Mesenchymal stem cell (in vitro differentiated cells and primary cell): Measurements from ENCODE around the gene BCR.

Experiments used
- DNase-seq: peaks from one replicate; pipeline ENCODE4 v3.0.0-alpha.2; 2013
- H2AFZ ChIP-seq: one replicate; pipeline ENCODE4 v1.6.1; 2013; ENCODE audit warnings: low read depth, mild to moderate bottlenecking, control low read depth, inconsistent platforms, low read length, moderate library complexity
- H2AK5ac ChIP-seq: 2 replicates; pipeline ENCODE4 v1.6.1; 2013; ENCODE audit warnings: low read length, moderate library complexity, mild to moderate bottlenecking, inconsistent platforms; ENCODE audit not compliant: severe bottlenecking
- H2BK120ac ChIP-seq: one replicate; pipeline ENCODE4 v1.6.1; 2013; ENCODE audit warnings: low read depth, mild to moderate bottlenecking, inconsistent platforms, low read length, moderate library complexity
- H2BK12ac ChIP-seq, 2 experiments: one replicate each; pipeline ENCODE4 v1.6.1; 2013; ENCODE audit warnings: inconsistent platforms in 2 of 2, low read length in 2 of 2, mild to moderate bottlenecking in 2 of 2, moderate library complexity in 2 of 2, control low read depth in 1 of 2
- H2BK15ac ChIP-seq: one replicate; pipeline ENCODE4 v1.6.1; 2013; ENCODE audit warnings: mild to moderate bottlenecking, low read depth, inconsistent platforms; ENCODE audit not compliant: poor library complexity, severe bottlenecking
- H2BK5ac ChIP-seq: 2 replicates; pipeline ENCODE4 v1.6.1; 2013; ENCODE audit warnings: low read depth, mild to moderate bottlenecking, low read length, control low read depth, inconsistent platforms; ENCODE audit not compliant: poor library complexity, severe bottlenecking
- H3K14ac ChIP-seq, 2 experiments: one replicate each; pipeline ENCODE4 v1.6.1; 2013; ENCODE audit warnings: inconsistent platforms in 2 of 2, low read length in 2 of 2, control low read depth in 1 of 2, mild to moderate bottlenecking in 1 of 2, moderate library complexity in 1 of 2
- H3K18ac ChIP-seq, 2 experiments: one replicate each; pipeline ENCODE4 v1.6.1; 2013; ENCODE audit warnings: inconsistent platforms in 2 of 2, low read length in 2 of 2, control low read depth in 1 of 2, low read depth in 1 of 2, mild to moderate bottlenecking in 1 of 2
- H3K23ac ChIP-seq, 2 experiments: one replicate each; pipeline ENCODE4 v1.6.1; 2013; ENCODE audit warnings: inconsistent platforms in 2 of 2, low read length in 2 of 2, mild to moderate bottlenecking in 2 of 2, moderate library complexity in 2 of 2, control low read depth in 1 of 2
- H3K27ac ChIP-seq: 2 replicates; pipeline ENCODE4 v1.5.1; 2013; ENCODE audit warnings: mild to moderate bottlenecking, moderate library complexity, low read length, control low read depth, inconsistent platforms; ENCODE audit not compliant: poor library complexity, severe bottlenecking
- H3K27me3 ChIP-seq, 2 experiments: 2 replicates each; pipeline versions ENCODE4 v1.6.1 to v1.7.0; 2013; ENCODE audit warnings: low read length in 2 of 2, mild to moderate bottlenecking in 2 of 2, moderate library complexity in 2 of 2, control low read depth in 1 of 2, inconsistent platforms in 1 of 2; ENCODE audit not compliant: control insufficient read depth in 1 of 2, insufficient read depth in 1 of 2
- H3K36me3 ChIP-seq, 2 experiments: 2 replicates each; pipeline versions ENCODE4 v1.6.1 to v1.7.0; 2013; ENCODE audit warnings: low read length in 2 of 2, control low read depth in 1 of 2, inconsistent platforms in 1 of 2, low read depth in 1 of 2, mild to moderate bottlenecking in 1 of 2; ENCODE audit not compliant: insufficient read depth in 2 of 2, control insufficient read depth in 1 of 2
- H3K4ac ChIP-seq, 2 experiments: one replicate each; pipeline ENCODE4 v1.6.1; 2013; ENCODE audit warnings: inconsistent platforms in 2 of 2, low read length in 2 of 2, mild to moderate bottlenecking in 2 of 2, moderate library complexity in 2 of 2, control low read depth in 1 of 2, low read depth in 1 of 2
- H3K4me1 ChIP-seq: 2 replicates; pipeline ENCODE4 v1.6.1; 2013; ENCODE audit warnings: low read depth, low read length, control low read depth; ENCODE audit not compliant: control insufficient read depth, insufficient read depth
- H3K4me2 ChIP-seq: 2 replicates; pipeline ENCODE4 v1.6.1; 2013; ENCODE audit warnings: low read length, mild to moderate bottlenecking, inconsistent platforms; ENCODE audit not compliant: poor library complexity, severe bottlenecking
- H3K4me3 ChIP-seq, 2 experiments: 2 replicates each; pipeline versions ENCODE4 v1.5.1 to v1.7.0; 2013; ENCODE audit warnings: low read length in 2 of 2, mild to moderate bottlenecking in 2 of 2, control low read depth in 1 of 2, low read depth in 1 of 2; ENCODE audit not compliant: insufficient read depth in 1 of 2
- H3K79me1 ChIP-seq: replicated peaks from 2 replicates; pipeline ENCODE4 v1.6.1; 2013; ENCODE audit warnings: mild to moderate bottlenecking, control low read depth, low read length, inconsistent platforms; ENCODE audit not compliant: poor library complexity, severe bottlenecking
- H3K9ac ChIP-seq: 2 replicates; pipeline ENCODE4 v1.7.0; 2013; ENCODE audit warnings: mild to moderate bottlenecking, low read length, moderate library complexity
- H3K9me3 ChIP-seq: 2 replicates; pipeline ENCODE4 v1.7.0; 2013; ENCODE audit warnings: mild to moderate bottlenecking, low read length; ENCODE audit not compliant: control insufficient read depth
- H4K8ac ChIP-seq: one replicate; pipeline ENCODE4 v1.6.1; 2013; ENCODE audit warnings: inconsistent platforms, mild to moderate bottlenecking, low read length, moderate library complexity
- H4K91ac ChIP-seq: one replicate; pipeline ENCODE4 v1.6.1; 2013; ENCODE audit warnings: mild to moderate bottlenecking, low read length, inconsistent platforms
- WGBS: methylation state at CpG from one replicate; pipeline ENCODE4 v1.1.7; 2013; ENCODE audit warnings: mixed read lengths; 5-methylcytosine and 5-hydroxymethylcytosine counted together

Gene BCR

DNA sequence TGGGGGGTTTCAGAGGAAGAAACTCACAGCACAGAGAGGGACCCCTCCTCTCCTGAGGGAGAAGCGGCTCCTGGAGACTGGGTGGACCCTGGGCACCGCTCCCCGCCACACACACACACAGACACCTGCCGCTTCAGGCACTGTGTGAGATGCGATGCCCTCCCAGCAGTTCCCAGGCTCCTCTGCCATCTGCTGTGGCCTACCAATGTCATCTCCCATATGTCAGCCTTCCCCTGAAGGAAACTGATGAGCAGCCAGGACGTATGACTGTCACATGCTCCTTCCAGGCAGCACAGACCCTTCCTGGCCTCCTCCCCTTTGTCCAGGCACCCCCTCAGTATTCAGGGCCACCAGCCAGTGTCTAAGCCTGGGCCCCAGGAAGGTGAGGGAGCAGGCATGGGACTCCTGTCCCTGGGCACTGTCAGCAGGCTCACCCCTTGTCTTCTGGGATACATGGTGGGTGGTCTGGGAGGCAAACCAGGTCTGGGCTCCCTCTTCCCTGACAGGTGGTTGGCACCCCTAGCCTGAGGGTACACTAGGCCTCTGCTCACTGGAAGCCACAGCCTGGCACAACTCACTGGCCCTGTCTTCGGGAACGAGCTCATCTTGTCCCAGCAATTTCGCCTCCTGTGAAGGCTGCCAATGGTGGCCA is 11.8 kb upstream of the BCR start:
- Histone ChIP-seq H3K4me1 (no peaks in the 10 kb centered on the region), H3K36me3 (no peaks in the 10 kb centered on the region), H3K79me1 (no peaks in the 10 kb centered on the region), H3K4ac (no peak overlapping the region), H3K14ac (no peak overlapping the region), H2AFZ (no peak overlapping the region), H3K4me3 (no peak overlapping the region), H3K27ac (no peak overlapping the region), H2BK5ac (no peak overlapping the region), H3K4me2 (no peak overlapping the region), H2BK15ac (no peak overlapping the region), H2BK12ac (no peak overlapping the region), H3K18ac (no peak overlapping the region), H4K8ac (no peak overlapping the region), H3K27me3 (peaks cover 13 to 20% of the 10 kb centered on the region in 2 experiments), H3K9me3 (no peaks in the 10 kb centered on the region), H2AK5ac (no peak overlapping the region), H4K91ac (no peak overlapping the region), H3K9ac (no peak overlapping the region), H3K23ac (no peak overlapping the region), H2BK120ac (no peak overlapping the region)
- no peak for DNase-seq
- WGBS = 83% methylated on average over 9 of the region's 9 CpGs

- no peak overlapping the region for H4K91ac ChIP-seq
Observed at GRCh38 chr22:23169043-23169406, 11.3 kb upstream of the BCR start.

GRCh38 chr22:23175817-23176644 is 4.3 kb upstream of the BCR start:
- H4K91ac ChIP-seq = no peak overlapping the region
- H3K27me3 ChIP-seq = no peaks in the 10 kb centered on the region
- H3K23ac ChIP-seq = no peak overlapping the region
- H2BK120ac ChIP-seq = no peak overlapping the region
- H3K36me3 ChIP-seq = no peaks in the 10 kb centered on the region
- no peak overlapping the region for H3K18ac ChIP-seq
- H2BK12ac ChIP-seq = no peak overlapping the region
- no peak overlapping the region for H3K4ac ChIP-seq
- H3K79me1 ChIP-seq = no peaks in the 10 kb centered on the region
- peaks cover 21% of the 10 kb centered on the region for H3K9me3 ChIP-seq
- peak overlapping the region in 1 of 2 experiments; percentile 28 for H3K4me3 ChIP-seq
- no peak overlapping the region for H3K14ac ChIP-seq
- H3K9ac ChIP-seq = no peak overlapping the region
- peak overlapping the region; percentile 12 for H4K8ac ChIP-seq
- H3K4me2 ChIP-seq = no peak overlapping the region
- H2BK15ac ChIP-seq = no peak overlapping the region
- H3K27ac ChIP-seq = no peak overlapping the region
- H2AK5ac ChIP-seq = no peak overlapping the region
- peaks cover 16% of the 10 kb centered on the region for H3K4me1 ChIP-seq
- no peak overlapping the region for H2AFZ ChIP-seq
- 86% methylated on average over 9 of the region's 10 CpGs for WGBS
- no peak overlapping the region for H2BK5ac ChIP-seq
- no peak for DNase-seq

More at GRCh38 chr22:23169043-23169406, 11.3 kb upstream of the BCR start:
- Histone ChIP-seq H2BK5ac (no peak overlapping the region), H3K36me3 (no peaks in the 10 kb centered on the region), H3K18ac (no peak overlapping the region), H3K9me3 (no peaks in the 10 kb centered on the region), H2BK120ac (no peak overlapping the region), H3K4ac (no peak overlapping the region), H3K4me2 (no peak overlapping the region), H3K4me1 (no peaks in the 10 kb centered on the region), H2BK15ac (no peak overlapping the region), H2AFZ (no peak overlapping the region), H2BK12ac (no peak overlapping the region), H3K14ac (no peak overlapping the region), H3K23ac (no peak overlapping the region), H4K8ac (no peak overlapping the region), H3K9ac (no peak overlapping the region), H3K27me3 (peaks cover 13 to 20% of the 10 kb centered on the region in 2 experiments), H3K27ac (no peak overlapping the region), H3K4me3 (no peak overlapping the region), H3K79me1 (no peaks in the 10 kb centered on the region), H2AK5ac (no peak overlapping the region)
- WGBS = 86% methylated on average over 4 of the region's 4 CpGs
- DNase-seq = no peak

DNA sequence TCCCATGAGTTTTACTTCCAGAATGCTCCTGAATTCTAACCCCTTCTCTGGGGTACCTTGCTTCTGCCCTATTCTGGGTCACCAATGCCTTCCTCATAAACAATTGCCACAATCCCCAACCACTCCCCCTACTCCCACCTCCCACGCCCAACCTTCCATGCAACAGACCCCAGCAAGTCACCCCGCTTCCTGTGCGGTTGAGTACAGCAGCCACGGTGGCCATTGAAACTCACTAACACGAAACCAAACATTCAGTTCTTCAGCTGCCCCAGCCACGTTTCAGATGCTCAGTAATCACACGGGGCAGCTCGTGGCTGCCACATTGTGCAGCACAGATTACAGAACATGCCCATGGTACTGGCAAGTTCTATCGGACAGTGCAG is 3.7 kb upstream of the BCR start:
- H2AK5ac ChIP-seq = no peak overlapping the region
- no peak overlapping the region for H3K9ac ChIP-seq
- no peak overlapping the region for H3K27ac ChIP-seq
- peaks cover 0 to under 1% of the 10 kb centered on the region in 2 experiments for H3K36me3 ChIP-seq
- no peak overlapping the region for H3K14ac ChIP-seq
- no peak overlapping the region for H3K18ac ChIP-seq
- H4K91ac ChIP-seq = no peak overlapping the region
- no peak overlapping the region for H2BK12ac ChIP-seq
- DNase-seq = no peak
- no peak overlapping the region for H2BK5ac ChIP-seq
- H3K27me3 ChIP-seq = no peaks in the 10 kb centered on the region
- H4K8ac ChIP-seq = no peak overlapping the region
- 82% methylated on average over 9 of the region's 9 CpGs for WGBS
- no peak overlapping the region for H2BK120ac ChIP-seq
- no peak overlapping the region for H3K4ac ChIP-seq
- peak overlapping the region; percentile 4 for H3K4me2 ChIP-seq
- peaks cover 5% of the 10 kb centered on the region for H3K79me1 ChIP-seq
- peaks cover 21% of the 10 kb centered on the region for H3K4me1 ChIP-seq
- H2BK15ac ChIP-seq = no peak overlapping the region
- H3K23ac ChIP-seq = no peak overlapping the region
- peaks cover 21% of the 10 kb centered on the region for H3K9me3 ChIP-seq
- no peak overlapping the region for H2AFZ ChIP-seq
- no peak overlapping the region for H3K4me3 ChIP-seq
